Keratinocyte (primary cell): Measurements from ENCODE around the gene SHANK1. TPM values are rescaled to one million over a fixed set of nuclear protein-coding genes. Genes with fewer than 3 reads are reported as not detected.

ENCODE experiments used
- DNase-seq: peaks from one replicate; pipeline ENCODE4 v3.0.0-alpha.2; 2011; ENCODE audit warnings: low read depth, missing footprints, low spot score
- FAIRE-seq: peaks from 2 replicates; lab custom pipeline; 2011; peaks lifted over from hg19 to GRCh38; lab: Jason Lieb, UNC
- H2AFZ ChIP-seq: 2 replicates; pipeline ENCODE4 v1.6.0; 2012; ENCODE audit warnings: low read length, control low read depth, inconsistent platforms; ENCODE audit not compliant: control insufficient read depth
- H3K27ac ChIP-seq: 2 replicates; pipeline ENCODE4 v1.5.1; 2011; ENCODE audit warnings: low read length; ENCODE audit not compliant: control insufficient read depth, insufficient read depth
- H3K27me3 ChIP-seq: 3 replicates; pipeline ENCODE4 v1.6.0; 2011; ENCODE audit warnings: low read length; ENCODE audit not compliant: control insufficient read depth, insufficient read depth; ENCODE audit errors: extremely low read depth
- H3K36me3 ChIP-seq, 2 experiments: 2 replicates in 1 of 2; 3 replicates in 1 of 2; pipeline ENCODE4 v1.5.1; 2011; ENCODE audit warnings: low read length in 2 of 2, mild to moderate bottlenecking in 1 of 2; ENCODE audit not compliant: control insufficient read depth in 2 of 2, insufficient read depth in 2 of 2; ENCODE audit errors: extremely low read depth in 1 of 2
- H3K4me1 ChIP-seq: 3 replicates; pipeline ENCODE4 v1.5.1; 2011; ENCODE audit warnings: low read length; ENCODE audit not compliant: control insufficient read depth, insufficient read depth; ENCODE audit errors: extremely low read depth
- H3K4me2 ChIP-seq: 3 replicates; pipeline ENCODE4 v1.6.0; 2011; ENCODE audit warnings: low read depth, low read length; ENCODE audit not compliant: control insufficient read depth, insufficient read depth; ENCODE audit errors: extremely low read depth
- H3K4me3 ChIP-seq, 3 experiments: fragments of 200-600 bp in 1 of 3; sonication (generic) in 1 of 3; 2 replicates in 2 of 3; 3 replicates in 1 of 3; pipeline ENCODE4 v1.5.1; 2011 to 2016; ENCODE audit warnings: low read length in 3 of 3, mild to moderate bottlenecking in 3 of 3, control low read depth in 2 of 3, inconsistent platforms in 1 of 3, low read depth in 1 of 3, mixed read lengths in 1 of 3, mixed run types in 1 of 3, moderate library complexity in 1 of 3; ENCODE audit not compliant: control insufficient read depth in 2 of 3, insufficient read depth in 2 of 3; ENCODE audit errors: extremely low read depth in 1 of 3
- H3K79me2 ChIP-seq: 2 replicates; pipeline ENCODE4 v1.6.0; 2012; ENCODE audit warnings: low read length; ENCODE audit not compliant: control insufficient read depth, insufficient read depth
- H3K9ac ChIP-seq: 3 replicates; pipeline ENCODE4 v1.6.0; 2011; ENCODE audit warnings: low read length; ENCODE audit not compliant: control insufficient read depth, insufficient read depth; ENCODE audit errors: extremely low read depth
- H3K9me1 ChIP-seq: 3 replicates; pipeline ENCODE4 v1.6.0; 2011; ENCODE audit warnings: low read length; ENCODE audit not compliant: control insufficient read depth, insufficient read depth; ENCODE audit errors: extremely low read depth
- H3K9me3 ChIP-seq: 2 replicates; pipeline ENCODE4 v1.5.1; 2012; ENCODE audit warnings: low read depth, low read length; ENCODE audit not compliant: control insufficient read depth
- H4K20me1 ChIP-seq: 3 replicates; pipeline ENCODE4 v1.6.0; 2011; ENCODE audit warnings: low read length; ENCODE audit not compliant: control insufficient read depth, insufficient read depth; ENCODE audit errors: extremely low read depth
- CTCF ChIP-seq, 3 experiments: IDR thresholded peaks in 1 of 3; conservative IDR thresholded peaks in 1 of 3; optimal IDR thresholded peaks in 1 of 3; 2 replicates in 2 of 3; 3 replicates in 1 of 3; pipeline versions ENCODE3 to v1.5.1; 2011; ENCODE audit warnings: low read length in 3 of 3, mild to moderate bottlenecking in 3 of 3, moderate library complexity in 2 of 3, control low read depth in 1 of 3, inconsistent platforms in 1 of 3; ENCODE audit not compliant: insufficient read depth in 2 of 3; ENCODE audit errors: extremely low read depth in 1 of 3
- EZH2 ChIP-seq: IDR thresholded peaks from one replicate; pipeline ENCODE4 v1.6.1; 2012; ENCODE audit warnings: inconsistent platforms, mild to moderate bottlenecking, low read length, moderate library complexity
- dilution Hi-C: fragments of 300-500 bp; cut with MboI; formaldehyde crosslinking; loops from one replicate; pipeline ENCODE4 v1.7.0; 2020; ENCODE audit warnings: low sequenced_read_pairs; ENCODE audit not compliant: extremely low pct_ligation_motif_present
- polyA plus RNA-seq, 5 experiments: library from polyadenylated mRNA; depleted of rRNA in 3 of 5; stranded (reverse) in 3 of 5; stranded (forward) in 1 of 5; unstranded in 1 of 5; fragments of >200 nt; gene quantifications; 1 replicate in 1 of 5; 2 replicates in 3 of 5; 3 replicates in 1 of 5; pipeline versions ENCODE4 v1.2.1 to v1.2.3, GENCODE V29; 2011 to 2012; ENCODE audit warnings: missing spikeins in 2 of 5, low read depth in 1 of 5, low replicate concordance in 1 of 5

SHANK1 gene
- polyA plus RNA-seq, 1 donor (not counting 4 experiments of a cell fraction or from before 2014, with no cell fraction given): 0.51 TPM

GRCh38 chr19:50639121-50640112 lies 80.2 kb downstream of the SHANK1 start, which contains the start of gene SYT3:
TSS of gene SYT3 (minus strand) at chr19:50639881. CDS start at chr19:50637411, 2,470 bp downstream.
- H3K9me3 ChIP-seq: peaks cover 2% of the 10 kb centered on the region
- H3K27me3 ChIP-seq: peaks cover 37% of the 10 kb centered on the region
- no peaks in the 10 kb centered on the region for H3K4me1 ChIP-seq
- H3K4me2 ChIP-seq: no peak within 1 kb of the TSS
- no peak for FAIRE-seq
- no peaks in the 10 kb centered on the region for H3K79me2 ChIP-seq
- no peak for DNase-seq
- H3K36me3 ChIP-seq: no peaks in the 10 kb centered on the region
- peak within 1 kb of the TSS in 1 of 3 experiments; percentile 4 for H3K4me3 ChIP-seq
- no peak within 1 kb of the TSS for H2AFZ ChIP-seq
- dilution Hi-C loops: no loop called here
- no peak within 1 kb of the TSS for H3K9ac ChIP-seq
- no peak within 1 kb of the TSS for H3K27ac ChIP-seq
- TF ChIP-seq CTCF (optimal IDR thresholded peaks at IDR 0.05 in 1 of 3, IDR thresholded peaks at IDR 0.05 in 1 of 3, conservative IDR thresholded peaks at IDR 0.05 in 1 of 3; ENCODE audit: extremely low read depth in 1 of 3, insufficient read depth in 2 of 3, low read length in 3 of 3): no peak
- TF ChIP-seq EZH2: peak; percentile 54
- H4K20me1 ChIP-seq: no peaks in the 10 kb centered on the region
- H3K9me1 ChIP-seq: no peaks in the 10 kb centered on the region

- Histone ChIP-seq H3K9me1 (no peaks in the 10 kb centered on the region), H3K4me3 (no peak overlapping the region), H3K36me3 (no peaks in the 10 kb centered on the region), H3K4me2 (no peak overlapping the region), H3K9ac (no peak overlapping the region), H3K4me1 (no peaks in the 10 kb centered on the region), H3K27ac (no peak overlapping the region), H2AFZ (no peak overlapping the region), H3K79me2 (no peaks in the 10 kb centered on the region), H3K9me3 (peaks cover 6% of the 10 kb centered on the region), H3K27me3 (peaks cover 37% of the 10 kb centered on the region), H4K20me1 (no peaks in the 10 kb centered on the region)
- dilution Hi-C loops: no loop called here
- no peak for TF ChIP-seq EZH2
- TF ChIP-seq CTCF (optimal IDR thresholded peaks at IDR 0.05 in 1 of 3, IDR thresholded peaks at IDR 0.05 in 1 of 3, conservative IDR thresholded peaks at IDR 0.05 in 1 of 3; ENCODE audit: extremely low read depth in 1 of 3, insufficient read depth in 2 of 3, low read length in 3 of 3): no peak
- FAIRE-seq: no peak
- no peak for DNase-seq
Measured at GRCh38 chr19:50638600-50638999, 81.0 kb downstream of the SHANK1 start.
